Stimulated activated naive CD4-positive, alpha-beta T cell (primary cell): ENCODE measurements around the gene GCK.

Experiments used
- DNase-seq, 6 experiments: peaks; one replicate each; lab custom pipeline; 2025; lab: John Stamatoyannopoulos, UW

Gene GCK

DNA sequence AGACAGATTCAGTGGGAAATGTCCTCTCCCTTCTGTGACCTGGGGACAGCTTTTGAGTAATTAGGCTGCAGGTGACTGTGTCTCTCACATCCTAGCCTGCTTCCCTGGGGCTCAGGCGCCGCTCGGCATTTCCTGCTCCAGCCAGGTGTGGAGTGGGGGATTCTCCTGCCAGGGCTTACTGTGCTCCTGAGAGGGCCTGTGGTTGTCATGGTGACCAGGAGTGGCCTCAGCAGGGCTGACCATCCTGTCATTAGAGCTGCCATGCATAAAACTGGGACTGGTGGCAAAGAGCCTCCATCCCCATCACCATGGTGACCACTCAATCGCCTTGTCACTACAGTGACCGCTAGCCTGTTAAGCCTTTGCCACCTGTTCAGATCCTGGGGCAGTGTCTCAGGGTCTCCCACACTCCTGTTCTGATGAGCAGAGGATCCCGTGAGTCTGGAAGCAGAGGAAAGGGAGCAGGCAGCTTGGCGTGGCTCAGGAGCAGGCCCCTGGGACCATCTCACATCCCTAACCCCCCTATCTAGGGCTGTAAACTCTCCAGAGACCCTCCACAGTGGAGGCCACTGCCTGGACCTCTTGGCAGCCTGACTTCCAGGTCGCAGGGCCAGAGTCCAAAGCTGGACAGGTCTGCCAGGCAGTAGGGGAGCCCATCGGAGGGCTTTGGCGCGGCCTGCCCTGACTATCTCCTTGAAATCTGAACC, at the start of gene GCK:
Gene GCK (minus strand): TSS at position 154 of the 707 bp plus-strand sequence. CDS start 486 bp downstream, outside the sequence.
- no peak for DNase-seq

DNA sequence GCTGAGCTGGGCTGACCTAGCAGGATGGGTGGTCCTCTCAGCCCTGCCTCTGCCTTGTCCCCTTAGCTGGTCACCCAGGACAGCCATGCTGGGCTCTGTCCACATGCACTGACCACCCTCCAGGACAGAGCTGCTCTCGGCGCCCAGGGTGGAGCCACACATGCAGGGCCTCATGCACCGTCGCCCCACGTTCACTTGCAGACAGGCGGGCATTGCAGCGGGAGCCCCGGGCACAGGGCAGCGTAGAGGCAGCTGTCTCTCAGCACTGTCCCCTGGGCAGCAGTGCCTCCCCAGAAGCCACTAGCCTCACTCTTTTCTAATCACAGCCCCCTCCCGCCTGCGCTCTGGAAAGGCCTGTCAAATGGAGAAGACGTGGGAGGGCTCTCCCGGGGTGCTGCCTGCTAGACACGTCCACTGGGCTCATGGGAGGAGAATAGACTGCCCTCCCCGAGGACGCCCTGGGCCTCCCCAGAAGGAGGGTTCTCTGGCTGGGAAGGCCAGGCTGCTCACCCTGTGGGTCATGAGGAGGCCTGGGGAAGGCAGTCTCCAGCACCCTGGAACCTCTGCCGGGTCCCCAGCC, 49.0 kb upstream of the GCK start:
- DNase-seq, result no peak

- no peak for DNase-seq
These were observed 48.5 kb upstream of the GCK start for GRCh38 chr7:44237696-44238095.

- DNase-seq, result no peak
These were observed 47.1 kb upstream of the GCK start for GRCh38 chr7:44236333-44236728.

GRCh38 chr7:44235582-44236332, 46.5 kb upstream of the GCK start:
- no peak for DNase-seq

GRCh38 chr7:44235066-44235465, 45.8 kb upstream of the GCK start:
- DNase-seq, result no peak

- no peak for DNase-seq
These were observed 43.9 kb upstream of the GCK start for GRCh38 chr7:44232901-44233715.

- no peak for DNase-seq
These were observed 43.2 kb upstream of the GCK start for GRCh38 chr7:44232396-44232795.

GRCh38 chr7:44231088-44231487, 41.8 kb upstream of the GCK start:
- no peak for DNase-seq

DNA sequence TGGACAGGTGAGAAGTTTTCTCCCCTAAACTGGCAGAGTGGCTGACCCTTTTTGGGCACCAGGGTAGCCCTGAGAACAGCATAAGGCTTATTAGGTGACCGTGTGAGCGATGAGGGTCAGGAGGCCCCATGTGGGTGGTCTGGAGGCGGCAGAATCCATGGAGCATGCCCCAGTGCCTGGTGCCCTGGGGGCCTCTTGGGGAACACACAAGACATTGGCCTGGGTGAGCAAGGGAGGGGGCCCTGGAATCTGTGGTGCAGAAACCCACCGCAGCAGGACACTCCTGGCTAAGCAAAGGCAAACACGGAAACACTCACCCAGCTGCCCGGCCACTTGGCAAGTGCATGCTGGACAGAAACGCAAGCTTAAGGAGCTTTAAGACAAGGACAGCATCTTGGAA, 41.0 kb upstream of the GCK start:
- DNase-seq, result no peak

DNA sequence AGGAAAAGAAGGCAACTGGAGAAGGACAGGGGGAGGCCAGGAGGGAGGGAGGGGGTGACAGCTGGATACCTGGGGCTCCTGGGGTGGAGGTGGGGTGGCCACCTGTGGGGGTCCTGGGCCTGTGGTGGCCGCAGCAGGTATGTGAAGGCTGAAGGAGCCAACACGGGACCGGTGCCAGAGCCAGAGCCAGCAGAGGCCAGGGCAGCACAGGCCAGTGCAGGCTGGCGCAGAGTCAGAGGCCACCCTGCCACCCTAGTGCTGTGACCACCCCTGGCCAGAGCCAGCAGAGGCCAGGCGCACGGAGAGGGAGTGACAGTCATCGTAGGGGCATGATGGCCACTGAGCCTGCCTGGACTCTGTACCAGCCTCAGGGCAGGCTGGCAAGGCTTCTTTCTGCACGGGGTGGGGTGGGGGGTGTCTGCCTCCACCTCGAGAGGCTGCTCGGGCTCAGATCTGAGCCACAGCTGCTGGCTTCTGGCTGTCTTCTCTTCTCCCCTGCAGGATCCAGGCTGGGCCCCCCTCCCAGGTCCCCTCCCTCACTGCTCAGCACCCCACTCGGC, 40.4 kb upstream of the GCK start:
- no peak for DNase-seq

DNA sequence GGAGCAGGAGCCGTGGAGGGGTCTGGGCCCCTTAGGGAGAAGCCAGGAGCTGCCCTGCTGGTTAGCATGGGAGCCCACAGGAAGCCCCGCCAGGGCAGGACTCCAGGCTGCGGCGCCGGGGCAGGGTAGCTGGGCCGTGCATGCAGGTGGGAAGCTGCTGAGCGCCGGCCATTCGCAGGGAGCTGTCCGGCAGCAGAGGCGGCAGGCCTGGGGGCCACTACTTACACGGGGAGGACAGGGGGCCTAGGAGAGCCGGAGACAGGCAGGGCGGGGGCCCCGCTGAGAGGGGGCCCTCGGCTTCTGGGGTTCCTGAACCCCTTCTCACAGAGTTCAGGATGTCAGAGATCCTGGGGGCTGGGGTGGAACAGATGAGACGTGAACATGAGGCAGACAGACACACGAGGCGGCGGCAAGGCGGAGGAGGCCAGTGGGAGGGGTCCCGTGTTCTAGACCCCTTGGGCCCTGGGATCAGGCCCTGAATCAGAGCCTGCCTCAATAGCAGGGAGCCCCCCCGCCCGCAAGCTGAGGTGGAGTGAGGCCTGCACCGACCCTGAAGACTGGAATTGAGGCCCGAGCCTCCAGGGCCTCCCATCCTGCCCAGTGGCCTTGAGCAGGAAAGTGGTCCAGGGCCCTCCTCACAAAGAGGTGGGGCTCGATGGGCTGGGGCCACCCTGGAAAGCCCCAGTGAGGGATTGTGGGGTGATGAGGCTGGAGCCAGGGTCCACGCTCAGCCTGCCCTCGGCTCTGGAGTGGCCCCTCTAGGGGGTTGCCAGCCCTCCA, 39.5 kb upstream of the GCK start:
- no peak for DNase-seq

DNA sequence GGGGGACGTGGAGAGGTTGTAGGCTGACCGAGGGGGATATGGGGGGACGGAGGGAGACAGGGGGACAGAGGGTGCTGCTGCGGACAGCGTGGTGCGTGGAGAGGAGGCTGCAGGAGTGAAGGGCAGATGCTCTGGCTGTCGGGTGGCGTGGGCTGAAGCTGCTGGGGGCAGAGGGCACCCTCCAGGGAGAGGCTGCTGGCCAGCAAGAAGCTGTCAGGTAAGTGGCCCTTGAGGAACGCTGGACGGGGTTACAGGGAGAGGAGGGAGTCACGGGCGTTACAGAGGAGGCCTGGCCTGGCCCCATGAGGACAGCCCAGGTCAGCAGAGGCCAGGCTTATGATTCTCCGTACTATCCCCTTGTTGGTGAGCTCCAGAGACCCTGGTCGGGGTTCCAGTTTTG, 38.7 kb upstream of the GCK start:
- DNase-seq, result no peak

DNA sequence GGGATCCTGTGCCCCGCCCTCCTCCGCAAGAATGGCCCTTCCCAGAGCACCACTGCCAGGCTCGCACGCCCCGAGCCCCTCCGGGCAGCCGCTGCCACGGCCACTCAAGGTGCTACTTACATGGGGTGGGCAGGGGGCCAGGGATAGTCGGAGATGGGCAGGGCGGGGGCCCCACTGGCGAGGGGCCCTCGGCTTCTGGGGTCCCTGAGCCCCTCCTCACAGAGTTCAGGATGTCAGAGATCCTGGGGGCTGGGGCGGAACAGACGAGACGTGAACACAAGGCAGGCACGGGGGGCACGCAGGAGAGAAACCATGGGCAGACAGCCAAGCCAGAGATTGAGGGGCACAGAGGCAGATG, 37.1 kb upstream of the GCK start:
- no peak for DNase-seq

DNA sequence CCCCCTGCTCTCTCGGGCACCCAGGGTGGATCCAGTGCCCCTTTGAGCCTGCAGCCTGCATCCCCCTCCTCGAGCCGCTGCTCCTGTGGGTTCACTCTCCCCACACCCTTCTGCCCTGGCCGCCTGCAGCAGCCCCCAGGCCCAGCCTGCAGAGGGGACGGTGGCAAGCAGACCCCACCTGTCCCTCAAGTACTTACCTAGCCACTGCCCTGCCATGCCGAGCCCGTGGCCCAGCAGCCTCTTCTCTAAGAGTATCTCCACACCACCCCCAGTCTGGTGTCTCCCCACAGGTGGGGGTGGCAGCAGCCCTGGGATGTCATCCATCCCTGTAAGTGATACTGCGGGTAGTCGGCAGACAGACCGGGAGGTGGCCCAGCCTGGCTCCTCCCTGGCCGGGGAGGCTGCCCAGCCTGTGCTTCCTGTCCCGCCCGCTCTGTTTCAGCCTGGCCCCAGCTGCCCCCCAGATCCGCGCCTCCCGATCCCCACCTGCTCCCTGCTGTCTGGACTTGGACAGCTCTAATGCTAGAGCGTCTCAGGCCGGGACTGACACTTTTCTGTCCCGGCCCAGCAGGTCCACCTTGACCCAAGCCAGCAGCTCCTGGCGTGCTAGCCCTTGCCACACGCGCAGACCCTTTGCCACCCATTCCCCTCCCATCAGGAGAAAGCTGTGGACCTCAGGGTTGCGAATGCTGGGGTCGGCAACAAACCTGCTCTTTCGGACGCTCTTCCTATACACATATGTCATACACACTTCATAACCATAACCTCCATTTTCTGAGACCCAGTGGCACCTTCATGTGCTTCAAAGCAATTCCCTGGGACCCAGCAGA, 36.5 kb upstream of the GCK start:
- no peak for DNase-seq

DNA sequence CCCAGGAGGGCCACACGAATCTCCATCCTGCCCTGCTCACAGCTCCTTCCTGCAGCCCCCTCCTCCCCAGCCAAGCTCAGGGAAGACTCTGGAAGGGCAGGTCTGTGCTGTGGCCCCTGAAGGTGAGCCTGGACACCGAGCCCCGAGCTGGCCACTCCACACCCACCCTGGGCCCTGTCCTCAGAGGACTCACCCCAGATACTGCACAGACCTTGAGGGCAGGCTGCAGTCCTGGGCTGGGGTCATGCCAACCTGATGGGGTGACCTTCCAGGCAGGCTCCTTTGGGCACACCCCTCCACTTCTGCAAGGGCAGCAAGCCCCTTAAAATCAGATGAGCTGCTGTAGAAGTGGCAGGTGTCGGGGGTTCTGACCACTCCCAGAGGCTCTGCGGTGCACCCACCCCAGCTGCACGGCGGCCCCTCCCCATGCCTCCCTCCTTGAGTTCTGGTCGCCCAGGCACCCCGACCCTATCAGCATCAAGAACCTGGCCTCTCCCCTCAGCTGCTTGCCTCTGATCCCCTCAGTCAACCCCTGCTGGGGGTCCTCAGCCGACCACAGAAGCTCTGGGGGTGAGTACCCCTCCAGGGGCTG, 35.8 kb upstream of the GCK start:
- no peak for DNase-seq

GRCh38 chr7:44224080-44224973, 35.1 kb upstream of the GCK start:
- DNase-seq, result no peak

- DNase-seq, result no peak
These were observed 34.3 kb upstream of the GCK start for GRCh38 chr7:44223362-44224079.
